Sigmoid colon (tissue), 4 donors: ENCODE measurements around the gene PDE4D.

Source experiments
- POLR2A ChIP-seq, 2 donors: fragments of 450-650 bp; IDR thresholded peaks; one replicate each; pipeline ENCODE4 v1.6.1; 2016; ENCODE audit warnings: antibody characterized with exemption in 2 of 2, mild to moderate bottlenecking in 2 of 2, moderate library complexity in 2 of 2
- POLR2AphosphoS5 ChIP-seq, 4 donors: sonication (generic); formaldehyde crosslinking; IDR thresholded peaks; one replicate each; pipeline ENCODE4 v1.6.1; 2017; ENCODE audit warnings: antibody characterized with exemption in 4 of 4

- no peak for TF ChIP-seq POLR2A (IDR thresholded peaks at IDR 0.05)
- TF ChIP-seq POLR2AphosphoS5 (IDR thresholded peaks at IDR 0.05), result no peak
Measured at GRCh38 chr5:59003124-59003523, 890.4 kb downstream of the PDE4D start.
